Measurements from ENCODE around the gene C4orf46. TPM values are rescaled to one million over a fixed set of nuclear protein-coding genes. Genes with fewer than 3 reads are reported as not detected.

The C4orf46 gene
- total and polyA plus RNA-seq, 2 of the 4 experiments (the other 2 are of a cell fraction): 8.1 to 10.0 TPM

GRCh38 chr4:158649111-158649680 is 22.5 kb downstream of the C4orf46 start:
- ChIA-PET POLR2A (ENCODE audit: unreplicated experiment) (no interaction called here), CTCF (no interaction called here)
- H4K5ac ChIP-seq (ENCODE audit: low read depth, low read length): no peak overlapping the region
- no peak for TF ChIP-seq CHD1 (IDR thresholded peaks at IDR 0.05; ENCODE audit: low read depth, low read length)
- TF ChIP-seq FOS (IDR thresholded peaks at IDR 0.05; ENCODE audit: low read depth, low read length): no peak
- TF ChIP-seq BHLHE40 (IDR thresholded peaks at IDR 0.05; ENCODE audit: low read depth, low read length): no peak
- no peak for TF ChIP-seq MAZ (IDR thresholded peaks at IDR 0.05; ENCODE audit: borderline replicate concordance, low read depth, low read length)
- no peak for TF ChIP-seq RCOR1 (IDR thresholded peaks at IDR 0.05; ENCODE audit: insufficient replicate concordance, low read length)
- H3K9ac ChIP-seq (ENCODE audit: low read depth, low read length): no peak overlapping the region
- intact Hi-C loops (cut with micrococcal nuclease): no loop called here
- no peaks in the 10 kb centered on the region for H3K9me1 ChIP-seq (ENCODE audit: insufficient read depth, low read length)
- BruUV-seq (replicated peaks): no TSS peak
- 33% methylated on average over 2 of the region's 4 CpGs; no CpG with 5 or more reads in 1 of the 2 experiments for WGBS, 2 experiments (ENCODE audit: extremely low coverage in 2 of 2, insufficient read length in 1 of 2)
- DNase-seq: no peak
- no peak overlapping the region for H2AFZ ChIP-seq (replicated peaks; ENCODE audit: low read length, poor library complexity)
- H4K8ac ChIP-seq (ENCODE audit: low read depth in 2 of 2, low read length in 2 of 2): no peak overlapping the region
- H4K20me1 ChIP-seq (ENCODE audit: insufficient read depth, low read length): no peaks in the 10 kb centered on the region
- dilution Hi-C loops (cut with HindIII; ENCODE audit: low sequenced_read_pairs, unreplicated experiment): no loop called here
- H3K4me3 ChIP-seq (ENCODE audit: insufficient read depth, low read depth, low read length): no peak overlapping the region
- no peak overlapping the region for H3K4ac ChIP-seq (ENCODE audit: low read depth, low read length)
- no peak overlapping the region for H3K56ac ChIP-seq (ENCODE audit: extremely low read depth, insufficient read depth, low read length)
- no peak overlapping the region for H2BK120ac ChIP-seq (ENCODE audit: low read depth, low read length)
- no peaks in the 10 kb centered on the region for H3K4me1 ChIP-seq (ENCODE audit: control insufficient read depth, insufficient read depth, low read length)
- H3K14ac ChIP-seq (replicated peaks; ENCODE audit: low read depth, low read length): no peak overlapping the region
- H3K79me1 ChIP-seq (ENCODE audit: low read depth in 1 of 2, low read length in 2 of 2): no peaks in the 10 kb centered on the region
- no peak for ATAC-seq (ENCODE audit: low read depth)
- H3K27ac ChIP-seq (ENCODE audit: insufficient read depth, low read length): no peak overlapping the region
- H3K36me3 ChIP-seq (ENCODE audit: control insufficient read depth, insufficient read depth, low read length): no peaks in the 10 kb centered on the region
- no peaks in the 10 kb centered on the region for H3K9me3 ChIP-seq (ENCODE audit: control insufficient read depth, insufficient read depth, low read length)
- H4K91ac ChIP-seq (ENCODE audit: insufficient read depth, low read depth, low read length): no peak overlapping the region
- no peaks in the 10 kb centered on the region; the same call in 1 of the 2 replicates for H3K27me3 ChIP-seq (ENCODE audit: control insufficient read depth, insufficient read depth, low read length)
- H2AK9ac ChIP-seq (replicated peaks; ENCODE audit: low read depth, low read length, poor library complexity): no peak overlapping the region
- no peak overlapping the region for H3K23ac ChIP-seq (ENCODE audit: low read depth, low read length)
- no peak overlapping the region for H3K18ac ChIP-seq (ENCODE audit: low read depth, low read length)
- H3K4me2 ChIP-seq (ENCODE audit: low read depth, low read length): no peak overlapping the region
- no peak overlapping the region for H2BK15ac ChIP-seq (ENCODE audit: low read depth, low read length)
- H2BK20ac ChIP-seq (ENCODE audit: low read depth, low read length): no peak overlapping the region
- no peak overlapping the region for H2BK5ac ChIP-seq (ENCODE audit: low read depth, low read length, poor library complexity, severe bottlenecking)
- in situ Hi-C loops (cut with MboI; ENCODE audit: low sequenced_read_pairs): loop anchor here (25.0 kb wide), 1 partner anchor 662 kb away; no protein-coding TSS in a partner anchor
- no peak overlapping the region for H2AK5ac ChIP-seq (ENCODE audit: low read depth, low read length)
